Measurements from ENCODE around the gene SPTBN1. TPM values are rescaled to one million over a fixed set of nuclear protein-coding genes. Genes with fewer than 3 reads are reported as not detected.

SPTBN1 gene
- total and polyA plus RNA-seq, 2 of the 4 experiments (the other 2 are of a cell fraction) = 49.1 to 241 TPM

GRCh38 chr2:54591551-54591950 lies 135.4 kb downstream of the SPTBN1 start:
- no CpG with 5 or more reads among the region's 3 CpGs for WGBS, 2 experiments (ENCODE audit: extremely low coverage in 2 of 2, insufficient read length in 1 of 2)
- H3K18ac ChIP-seq (ENCODE audit: low read depth, low read length) = no peak overlapping the region
- no peaks in the 10 kb centered on the region for H3K27me3 ChIP-seq (ENCODE audit: control insufficient read depth, insufficient read depth, low read length)
- H3K14ac ChIP-seq (replicated peaks; ENCODE audit: low read depth, low read length) = no peak overlapping the region
- peaks cover 8% of the 10 kb centered on the region for H3K4me1 ChIP-seq (ENCODE audit: control insufficient read depth, insufficient read depth, low read length)
- no peak overlapping the region for H2BK120ac ChIP-seq (ENCODE audit: low read depth, low read length)
- peaks cover 6% of the 10 kb centered on the region for H3K36me3 ChIP-seq (ENCODE audit: control insufficient read depth, insufficient read depth, low read length)
- no peak overlapping the region for H3K4me2 ChIP-seq (ENCODE audit: low read depth, low read length)
- no peak overlapping the region for H4K91ac ChIP-seq (ENCODE audit: insufficient read depth, low read depth, low read length)
- no peak overlapping the region for H2AK5ac ChIP-seq (ENCODE audit: low read depth, low read length)
- no peak overlapping the region for H2BK20ac ChIP-seq (ENCODE audit: low read depth, low read length)
- H3K23ac ChIP-seq (ENCODE audit: low read depth, low read length) = no peak overlapping the region
- TF ChIP-seq USF2 (IDR thresholded peaks at IDR 0.05; ENCODE audit: low read depth, low read length) = no peak
- no peak for TF ChIP-seq MXI1 (IDR thresholded peaks at IDR 0.05; ENCODE audit: borderline replicate concordance, low read depth, low read length)
- no peak for TF ChIP-seq RFX5 (IDR thresholded peaks at IDR 0.05; ENCODE audit: low read depth, low read length)
- TF ChIP-seq RAD21 (IDR thresholded peaks at IDR 0.05; ENCODE audit: low read length) = no peak
- TF ChIP-seq BHLHE40 (IDR thresholded peaks at IDR 0.05; ENCODE audit: low read depth, low read length) = no peak
- no peak for TF ChIP-seq POLR2A (IDR thresholded peaks at IDR 0.05; ENCODE audit: low read depth, low read length)
- TF ChIP-seq MAFK (IDR thresholded peaks at IDR 0.05; ENCODE audit: low read depth, low read length) = no peak
- TF ChIP-seq FOS (IDR thresholded peaks at IDR 0.05; ENCODE audit: low read depth, low read length) = no peak
- TF ChIP-seq ELK1 (IDR thresholded peaks at IDR 0.05; ENCODE audit: borderline replicate concordance, low read depth, low read length) = no peak
- no peak for TF ChIP-seq RCOR1 (IDR thresholded peaks at IDR 0.05; ENCODE audit: insufficient replicate concordance, low read length)
- TF ChIP-seq MAZ (IDR thresholded peaks at IDR 0.05; ENCODE audit: borderline replicate concordance, low read depth, low read length) = no peak
- TF ChIP-seq CHD1 (IDR thresholded peaks at IDR 0.05; ENCODE audit: low read depth, low read length) = no peak
- TF ChIP-seq SMC3 (IDR thresholded peaks at IDR 0.05; ENCODE audit: low read depth, low read length) = no peak
- TF ChIP-seq CTCF (conservative IDR thresholded peaks at IDR 0.05; ENCODE audit: low read depth, low read length) = no peak
- TF ChIP-seq NFE2L2 (IDR thresholded peaks at IDR 0.05; ENCODE audit: low read depth, low read length) = no peak
- H3K9me3 ChIP-seq (ENCODE audit: control insufficient read depth, insufficient read depth, low read length) = no peaks in the 10 kb centered on the region
- H4K8ac ChIP-seq (ENCODE audit: low read depth in 2 of 2, low read length in 2 of 2) = no peak overlapping the region
- ChIA-PET CTCF (interaction anchor here (1.3 kb wide), 1 partner anchor 10 kb away, joined by 3 read pairs; no protein-coding TSS in a partner anchor), POLR2A (ENCODE audit: unreplicated experiment) (no interaction called here)
- DNase-seq = no peak
- no peak overlapping the region for H2BK5ac ChIP-seq (ENCODE audit: low read depth, low read length, poor library complexity, severe bottlenecking)
- ATAC-seq (ENCODE audit: low read depth) = no peak
- no peak overlapping the region for H3K4ac ChIP-seq (ENCODE audit: low read depth, low read length)
- H4K20me1 ChIP-seq (ENCODE audit: insufficient read depth, low read length) = peaks cover 28% of the 10 kb centered on the region
- in situ Hi-C loops (cut with MboI; ENCODE audit: low sequenced_read_pairs) (no loop called here), dilution Hi-C loops (cut with HindIII; ENCODE audit: low sequenced_read_pairs, unreplicated experiment) (no loop called here), intact Hi-C loops (cut with micrococcal nuclease) (no loop called here)
- no peak overlapping the region for H3K27ac ChIP-seq (ENCODE audit: insufficient read depth, low read length)
- no peak overlapping the region for H3K56ac ChIP-seq (ENCODE audit: extremely low read depth, insufficient read depth, low read length)
- no peak overlapping the region for H3K9ac ChIP-seq (ENCODE audit: low read depth, low read length)
- peaks cover 52 to 89% of the 10 kb centered on the region in 2 experiments for H3K79me1 ChIP-seq (ENCODE audit: low read depth in 1 of 2, low read length in 2 of 2)
- no peak overlapping the region for H2BK15ac ChIP-seq (ENCODE audit: low read depth, low read length)
- no TSS peak for BruUV-seq (replicated peaks)
- H2AFZ ChIP-seq (replicated peaks; ENCODE audit: low read length, poor library complexity) = no peak overlapping the region
- H3K9me1 ChIP-seq (ENCODE audit: insufficient read depth, low read length) = peaks cover 20% of the 10 kb centered on the region
- H3K4me3 ChIP-seq (ENCODE audit: insufficient read depth, low read depth, low read length) = no peak overlapping the region
- H2AK9ac ChIP-seq (replicated peaks; ENCODE audit: low read depth, low read length, poor library complexity) = no peak overlapping the region
- no peak overlapping the region for H4K5ac ChIP-seq (ENCODE audit: low read depth, low read length)

Measured in IMR-90 (cell line).